Measurements from ENCODE around the gene PCDHA6. TPM values are rescaled to one million over a fixed set of nuclear protein-coding genes. Genes with fewer than 3 reads are reported as not detected.
"Not testable (repeated sequence)": the region's sequence is repeated elsewhere in the genome, so short reads cannot be mapped to it uniquely, and the experiment has no call there.

Gene PCDHA6
- total RNA-seq, 1 donor from 2014 or later, result 20.2 TPM

- DNase-seq (ENCODE audit: extremely low spot score, unreplicated experiment), result no peak
- peak; percentile 52 for TF ChIP-seq CTCF (IDR thresholded peaks at IDR 0.05)
- Mint-ChIP-seq H3K36me3 (ENCODE audit: unreplicated experiment) (peaks cover 24% of the 10 kb centered on the region), H3K27me3 (ENCODE audit: unreplicated experiment) (no peaks in the 10 kb centered on the region), H3K9me3 (ENCODE audit: unreplicated experiment) (peaks cover 14% of the 10 kb centered on the region), H3K4me1 (ENCODE audit: unreplicated experiment) (peaks cover 14% of the 10 kb centered on the region), H3K27ac (ENCODE audit: unreplicated experiment) (peak overlapping the region; percentile 89), H3K4me3 (ENCODE audit: unreplicated experiment) (peak overlapping the region; percentile 87)
These were observed 590 bp downstream of the PCDHA6 start for GRCh38 chr5:140828362-140828737.

- Mint-ChIP-seq H3K4me1 (ENCODE audit: unreplicated experiment) (peaks cover 14% of the 10 kb centered on the region), H3K36me3 (ENCODE audit: unreplicated experiment) (peaks cover 27% of the 10 kb centered on the region), H3K9me3 (ENCODE audit: unreplicated experiment) (peaks cover 20% of the 10 kb centered on the region)
- not testable (repeated sequence) for H3K27me3 Mint-ChIP-seq (ENCODE audit: unreplicated experiment); H3K27ac Mint-ChIP-seq (ENCODE audit: unreplicated experiment); H3K4me3 Mint-ChIP-seq (ENCODE audit: unreplicated experiment); DNase-seq (ENCODE audit: extremely low spot score, unreplicated experiment)
These were observed 2.0 kb downstream of the PCDHA6 start for GRCh38 chr5:140829511-140830501.

GRCh38 chr5:140833993-140834392, 6.2 kb downstream of the PCDHA6 start, which contains the start of gene PCDHA7:
PCDHA7 (plus strand) TSS chr5:140834269; CDS start chr5:140834384, 115 bp downstream.
- Mint-ChIP-seq H3K9me3 (ENCODE audit: unreplicated experiment) (peaks cover 20% of the 10 kb centered on the region), H3K4me1 (ENCODE audit: unreplicated experiment) (peaks cover 6% of the 10 kb centered on the region), H3K36me3 (ENCODE audit: unreplicated experiment) (peaks cover 22% of the 10 kb centered on the region), H3K27ac (ENCODE audit: unreplicated experiment) (no peak within 1 kb of the TSS), H3K27me3 (ENCODE audit: unreplicated experiment) (no peaks in the 10 kb centered on the region), H3K4me3 (ENCODE audit: unreplicated experiment) (no peak within 1 kb of the TSS)
- no peak for TF ChIP-seq CTCF (IDR thresholded peaks at IDR 0.05)
- DNase-seq (ENCODE audit: extremely low spot score, unreplicated experiment), result no peak

- not testable (repeated sequence) for H3K4me3 Mint-ChIP-seq (ENCODE audit: unreplicated experiment); H3K27me3 Mint-ChIP-seq (ENCODE audit: unreplicated experiment); H3K27ac Mint-ChIP-seq (ENCODE audit: unreplicated experiment); DNase-seq (ENCODE audit: extremely low spot score, unreplicated experiment); H3K4me1 Mint-ChIP-seq (ENCODE audit: unreplicated experiment)
- H3K9me3 Mint-ChIP-seq (ENCODE audit: unreplicated experiment), result peaks cover 20% of the 10 kb centered on the region
- H3K36me3 Mint-ChIP-seq (ENCODE audit: unreplicated experiment), result peaks cover 22% of the 10 kb centered on the region
These were observed 6.8 kb downstream of the PCDHA6 start for GRCh38 chr5:140834439-140835008.

GRCh38 chr5:140835622-140836510, 8.1 kb downstream of the PCDHA6 start:
- peaks cover 26% of the 10 kb centered on the region for H3K9me3 Mint-ChIP-seq (ENCODE audit: unreplicated experiment)
- no peak overlapping the region for H3K27ac Mint-ChIP-seq (ENCODE audit: unreplicated experiment)
- H3K27me3 Mint-ChIP-seq (ENCODE audit: unreplicated experiment), result no peaks in the 10 kb centered on the region
- H3K4me3 Mint-ChIP-seq (ENCODE audit: unreplicated experiment), result no peak overlapping the region
- TF ChIP-seq CTCF (IDR thresholded peaks at IDR 0.05), result no peak
- H3K4me1 Mint-ChIP-seq (ENCODE audit: unreplicated experiment), result peaks cover 2% of the 10 kb centered on the region
- peaks cover 21% of the 10 kb centered on the region for H3K36me3 Mint-ChIP-seq (ENCODE audit: unreplicated experiment)
- DNase-seq (ENCODE audit: extremely low spot score, unreplicated experiment), result no peak
